ENCODE data around the gene GEMIN2. TPM values are rescaled to one million over a fixed set of nuclear protein-coding genes. Genes with fewer than 3 reads are reported as not detected.
"Not testable (repeated sequence)": the region's sequence is repeated elsewhere in the genome, so short reads cannot be mapped to it uniquely, and the experiment has no call there.

The GEMIN2 gene
- total RNA-seq, 1 donor from 2014 or later, result 23.8 TPM

GRCh38 chr14:39140170-39140569 is 26.0 kb downstream of the GEMIN2 start:
- no peak overlapping the region for H3K27ac ChIP-seq

GRCh38 chr14:39141623-39142022 is 27.5 kb downstream of the GEMIN2 start:
- H3K36me3 ChIP-seq, result peaks cover 11 to 39% of the 10 kb centered on the region in 2 donors
- DNase-seq (ENCODE audit: low spot score in 2 of 2); H3K4me1 ChIP-seq; H3K27ac ChIP-seq; intact Hi-C loops (cut with DNase I); H3K4me3 ChIP-seq; H3K9me3 ChIP-seq; H3K27me3 ChIP-seq: not testable (repeated sequence)

More at GRCh38 chr14:39140170-39140569, 26.0 kb downstream of the GEMIN2 start:
- Histone ChIP-seq H3K27me3 (no peaks in the 10 kb centered on the region), H3K4me3 (no peak overlapping the region), H3K9me3 (no peaks in the 10 kb centered on the region), H3K4me1 (no peaks in the 10 kb centered on the region), H3K36me3 (peaks cover 25 to 46% of the 10 kb centered on the region in 2 donors)
- intact Hi-C loops (cut with DNase I), result no loop called here
- no peak for TF ChIP-seq CTCF (IDR thresholded peaks at IDR 0.05)
- DNase-seq (ENCODE audit: low spot score in 2 of 2), result no peak

- peaks cover 11 to 30% of the 10 kb centered on the region in 2 donors for H3K36me3 ChIP-seq
- DNase-seq (ENCODE audit: low spot score in 2 of 2); intact Hi-C loops (cut with DNase I): not testable (repeated sequence)
Observed at GRCh38 chr14:39143226-39143625, 29.1 kb downstream of the GEMIN2 start.

GRCh38 chr14:39145266-39145966 is 31.3 kb downstream of the GEMIN2 start:
- no peak for TF ChIP-seq CTCF (IDR thresholded peaks at IDR 0.05)
- no peaks in the 10 kb centered on the region for H3K9me3 ChIP-seq
- H3K4me1 ChIP-seq, result no peaks in the 10 kb centered on the region
- intact Hi-C loops (cut with DNase I), result no loop called here
- peaks cover 4 to 36% of the 10 kb centered on the region in 2 donors for H3K36me3 ChIP-seq
- no peak for DNase-seq (ENCODE audit: low spot score in 2 of 2)
- H3K27me3 ChIP-seq, result no peaks in the 10 kb centered on the region
- no peak overlapping the region for H3K27ac ChIP-seq
- no peak overlapping the region for H3K4me3 ChIP-seq

More at GRCh38 chr14:39143226-39143625, 29.1 kb downstream of the GEMIN2 start:
- H3K4me1 ChIP-seq, H3K4me3 ChIP-seq, H3K27ac ChIP-seq, H3K9me3 ChIP-seq, H3K27me3 ChIP-seq: not testable (repeated sequence)

- H3K9me3 ChIP-seq, result no peaks in the 10 kb centered on the region
- H3K4me1 ChIP-seq, result no peaks in the 10 kb centered on the region
- H3K27me3 ChIP-seq, result no peaks in the 10 kb centered on the region
- TF ChIP-seq CTCF (IDR thresholded peaks at IDR 0.05), result no peak
- H3K4me3 ChIP-seq, result no peak overlapping the region
- intact Hi-C loops (cut with DNase I), result no loop called here
- no peak for DNase-seq (ENCODE audit: low spot score in 2 of 2)
- peaks cover 20 to 67% of the 10 kb centered on the region in 2 donors for H3K36me3 ChIP-seq
- H3K27ac ChIP-seq, result no peak overlapping the region
Observed at GRCh38 chr14:39154594-39155189, 40.6 kb downstream of the GEMIN2 start.

GRCh38 chr14:39157491-39157890 is 43.4 kb downstream of the GEMIN2 start:
- intact Hi-C loops (cut with DNase I), result no loop called here
- Histone ChIP-seq H3K27ac (no peak overlapping the region), H3K4me3 (no peak overlapping the region), H3K36me3 (peaks cover 27 to 46% of the 10 kb centered on the region in 2 donors), H3K27me3 (no peaks in the 10 kb centered on the region), H3K4me1 (no peaks in the 10 kb centered on the region), H3K9me3 (no peaks in the 10 kb centered on the region)
- no peak for DNase-seq (ENCODE audit: low spot score in 2 of 2)
- no peak for TF ChIP-seq CTCF (IDR thresholded peaks at IDR 0.05)

Data from ascending aorta (tissue), 2 donors.